ENCODE data around the gene APOBEC2.

APOBEC2 gene

GRCh38 chr6:41111017-41111416, 58.0 kb downstream of the APOBEC2 start:
- Histone ChIP-seq H3K9me3 (ENCODE audit: insufficient read depth, low read length) (no peaks in the 10 kb centered on the region), H3K4me2 (ENCODE audit: low read length) (no peak overlapping the region)
- TF ChIP-seq, protein P1, sequence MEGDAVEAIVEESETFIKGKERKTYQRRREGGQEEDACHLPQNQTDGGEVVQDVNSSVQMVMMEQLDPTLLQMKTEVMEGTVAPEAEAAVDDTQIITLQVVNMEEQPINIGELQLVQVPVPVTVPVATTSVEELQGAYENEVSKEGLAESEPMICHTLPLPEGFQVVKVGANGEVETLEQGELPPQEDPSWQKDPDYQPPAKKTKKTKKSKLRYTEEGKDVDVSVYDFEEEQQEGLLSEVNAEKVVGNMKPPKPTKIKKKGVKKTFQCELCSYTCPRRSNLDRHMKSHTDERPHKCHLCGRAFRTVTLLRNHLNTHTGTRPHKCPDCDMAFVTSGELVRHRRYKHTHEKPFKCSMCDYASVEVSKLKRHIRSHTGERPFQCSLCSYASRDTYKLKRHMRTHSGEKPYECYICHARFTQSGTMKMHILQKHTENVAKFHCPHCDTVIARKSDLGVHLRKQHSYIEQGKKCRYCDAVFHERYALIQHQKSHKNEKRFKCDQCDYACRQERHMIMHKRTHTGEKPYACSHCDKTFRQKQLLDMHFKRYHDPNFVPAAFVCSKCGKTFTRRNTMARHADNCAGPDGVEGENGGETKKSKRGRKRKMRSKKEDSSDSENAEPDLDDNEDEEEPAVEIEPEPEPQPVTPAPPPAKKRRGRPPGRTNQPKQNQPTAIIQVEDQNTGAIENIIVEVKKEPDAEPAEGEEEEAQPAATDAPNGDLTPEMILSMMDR (IDR thresholded peaks at IDR 0.05; ENCODE audit: low read depth, low read length) = no peak
- no peak for TF ChIP-seq EZH2phosphoT487 (IDR thresholded peaks at IDR 0.05; ENCODE audit: low read depth)

More at GRCh38 chr6:41111017-41111416, 58.0 kb downstream of the APOBEC2 start:
- Histone ChIP-seq H4K20me1 (ENCODE audit: insufficient read depth, low read length) (no peaks in the 10 kb centered on the region), H3K9ac (ENCODE audit: low read length) (no peak overlapping the region), H3K36me3 (replicated peaks; ENCODE audit: low read depth, low read length) (no peaks in the 10 kb centered on the region), H2AFZ (ENCODE audit: low read depth, low read length) (no peak overlapping the region), H3K4me1 (ENCODE audit: low read length) (no peaks in the 10 kb centered on the region), H3K27me3 (ENCODE audit: low read depth, low read length) (no peaks in the 10 kb centered on the region), H3K4me3 (ENCODE audit: low read length) (no peak overlapping the region), H3K79me2 (ENCODE audit: low read length) (no peaks in the 10 kb centered on the region), H3K27ac (ENCODE audit: low read length) (no peak overlapping the region)

Measured in OCI-LY3 (cell line).